NCI-H345 treated with DMSO at 0.1 percent for 48 hours (cell line): ENCODE results near the gene TCF4.

ENCODE experiments used
- DNase-seq: peaks from one replicate; lab custom pipeline; 2025; ENCODE audit not compliant: unreplicated experiment; lab: John Stamatoyannopoulos, UW

Gene TCF4

DNA sequence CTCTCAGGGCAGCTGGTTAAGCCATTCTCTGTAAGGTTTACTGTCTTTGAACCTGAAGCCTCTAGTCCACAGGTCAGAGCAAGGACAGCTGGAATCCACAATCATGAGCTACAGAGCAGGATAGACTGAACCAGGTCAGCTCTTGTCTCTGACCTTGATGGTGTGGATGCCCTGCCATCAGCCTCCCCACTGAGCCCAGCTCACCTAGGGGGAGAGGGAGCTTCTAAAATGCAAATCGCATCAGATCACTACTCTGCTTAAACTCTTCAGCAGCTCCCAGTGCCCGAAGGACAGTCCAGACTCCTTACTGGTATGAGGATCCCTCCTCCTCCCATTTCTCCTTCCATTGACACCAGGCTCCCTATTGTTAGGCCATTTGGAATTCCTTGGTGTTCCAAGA is 373.5 kb downstream of the TCF4 start:
- DNase-seq, result no peak

- no peak for DNase-seq
Measured at GRCh38 chr18:55213586-55213985, 374.4 kb downstream of the TCF4 start.

GRCh38 chr18:55206927-55207326 is 381.1 kb downstream of the TCF4 start:
- no peak for DNase-seq

DNA sequence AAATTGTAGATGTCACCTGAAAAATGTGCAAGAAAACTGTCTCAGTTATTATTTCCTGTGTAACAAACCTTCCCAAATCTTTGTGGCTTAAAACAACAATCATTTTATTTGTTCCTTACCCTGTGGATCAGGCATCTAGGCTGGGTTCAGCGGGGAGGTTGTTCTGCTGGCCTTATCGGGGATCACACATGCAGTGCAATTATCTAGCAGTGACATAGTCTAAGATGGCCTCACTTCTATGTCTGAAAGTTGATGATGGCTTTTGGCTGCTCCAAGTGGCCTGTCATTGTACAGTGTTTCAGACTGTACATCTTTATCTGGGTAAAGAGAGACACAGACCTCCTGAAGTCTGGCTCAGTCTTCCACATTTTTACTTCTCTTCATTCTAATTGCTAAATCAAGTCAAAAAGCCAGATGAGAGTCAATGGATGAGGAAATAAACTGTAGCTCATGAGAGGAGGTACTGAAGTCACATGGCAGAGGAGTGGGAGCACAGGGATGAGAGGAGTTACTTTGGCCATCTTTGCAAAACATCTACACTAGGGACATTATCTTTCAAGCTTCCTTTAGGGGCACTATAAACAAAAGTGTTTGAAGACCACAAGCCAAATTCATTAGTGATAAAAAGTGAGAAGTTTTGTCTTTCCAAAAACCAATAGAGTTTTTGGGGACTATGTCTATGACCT is 385.6 kb downstream of the TCF4 start:
- DNase-seq, result no peak

DNA sequence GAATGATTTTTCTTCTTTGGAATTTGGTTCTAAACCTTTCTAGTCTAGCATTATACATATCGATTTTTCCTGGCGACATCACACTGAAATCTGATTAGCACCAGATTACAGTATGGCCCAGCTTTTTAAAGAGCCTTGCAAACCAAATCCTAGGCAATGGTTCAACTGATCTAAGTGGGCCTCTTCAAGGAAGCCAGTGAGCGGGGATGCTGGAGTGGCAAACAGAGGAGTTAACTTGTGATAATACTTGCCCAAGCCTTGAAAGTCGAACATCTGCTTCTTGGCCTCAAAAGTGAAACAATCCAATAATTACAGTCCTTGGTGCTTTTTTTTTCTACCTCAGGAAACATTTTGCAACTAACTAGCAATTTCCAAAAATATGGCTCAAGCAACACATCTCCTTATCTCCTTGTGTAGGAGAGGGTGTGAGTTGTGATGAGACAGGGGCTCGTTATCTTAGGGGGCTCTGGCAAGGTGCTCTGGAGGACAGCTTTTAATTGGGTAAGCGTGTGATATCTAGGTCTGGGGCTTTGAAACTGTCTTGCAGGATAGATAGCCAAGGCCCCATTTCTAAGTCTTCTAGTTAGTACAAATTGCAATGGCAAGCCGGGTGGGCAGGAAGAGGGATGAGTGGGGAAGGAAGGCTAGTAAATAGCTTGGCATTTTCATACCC is 388.6 kb downstream of the TCF4 start:
- DNase-seq, result no peak

DNA sequence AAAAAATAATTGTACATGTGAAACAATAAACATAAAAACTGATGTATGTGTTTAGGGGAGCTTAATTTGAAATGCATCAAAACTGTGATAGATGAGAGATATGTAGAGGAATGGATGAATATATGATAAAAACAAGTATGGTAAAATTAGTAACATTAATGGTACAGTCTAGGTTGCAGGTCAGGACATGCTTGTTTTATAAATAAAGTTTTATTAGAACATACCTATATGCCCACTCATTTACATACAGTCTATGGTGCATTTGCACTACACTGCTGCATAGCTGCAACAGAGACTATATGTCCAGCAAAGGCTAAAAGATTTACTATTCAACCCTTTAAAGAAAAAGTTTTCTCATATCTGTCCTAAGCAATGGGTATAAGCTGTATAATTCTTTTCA is 392.1 kb downstream of the TCF4 start:
- DNase-seq, result no peak

DNA sequence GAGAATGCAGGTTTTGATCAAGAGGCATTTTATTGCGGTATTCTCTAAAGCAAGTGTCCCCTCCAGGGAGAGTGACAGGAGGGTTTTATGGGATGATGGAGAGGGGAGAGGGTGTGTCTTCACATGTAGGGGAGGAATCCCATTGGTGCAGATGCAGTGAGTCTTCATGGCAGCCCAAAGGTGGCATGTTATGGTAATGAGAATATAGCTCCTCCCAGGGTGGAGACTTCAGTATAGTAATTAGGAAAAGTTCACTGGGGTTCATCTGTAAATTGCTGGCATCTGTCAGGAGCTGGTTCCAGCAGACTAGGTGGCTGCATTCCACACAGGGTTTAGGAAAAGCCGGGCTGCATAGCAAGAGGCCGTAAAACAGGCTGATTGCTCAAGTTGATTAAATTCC is 398.0 kb downstream of the TCF4 start:
- no peak for DNase-seq

GRCh38 chr18:55186588-55186987 is 401.4 kb downstream of the TCF4 start:
- no peak for DNase-seq

DNA sequence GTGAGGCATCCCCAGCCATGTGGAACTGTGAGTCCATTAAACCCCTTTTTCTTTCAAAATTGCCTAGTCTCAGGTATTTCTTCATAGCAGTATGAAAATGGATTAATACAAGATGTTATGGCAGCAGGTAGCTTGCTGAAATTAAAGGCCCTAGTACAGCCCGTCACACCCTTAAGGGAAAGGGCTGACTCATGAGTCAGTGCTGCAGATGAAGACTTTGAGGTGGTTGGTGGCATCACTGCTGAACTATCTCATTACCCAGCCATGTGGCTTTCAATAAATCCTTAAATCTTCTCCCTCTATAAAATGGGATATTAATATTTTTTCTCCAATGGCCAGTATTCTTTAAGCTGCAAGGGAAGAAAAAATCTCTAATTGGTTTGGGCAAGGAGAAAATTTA is 402.6 kb downstream of the TCF4 start:
- DNase-seq, result no peak

DNA sequence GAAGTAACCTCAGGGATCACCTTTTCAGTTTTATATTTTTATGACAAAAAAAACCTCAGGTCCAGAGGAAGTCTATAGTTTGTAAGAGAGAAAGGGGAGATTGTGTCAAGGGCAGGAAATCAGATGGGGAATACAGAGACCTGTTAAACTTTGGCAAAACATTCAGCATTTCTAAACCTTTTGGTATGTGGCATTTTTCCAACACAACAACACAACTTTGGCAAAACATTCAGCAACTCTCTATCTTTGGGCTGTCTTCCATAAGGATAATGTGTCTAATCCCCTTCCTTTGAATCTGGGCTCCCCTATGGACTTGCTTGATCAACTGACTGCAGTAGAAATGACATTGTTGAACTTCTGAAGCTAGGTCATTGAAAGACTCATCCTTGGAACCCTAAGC is 408.2 kb downstream of the TCF4 start:
- no peak for DNase-seq

- no peak for DNase-seq
Measured at GRCh38 chr18:55179425-55179824, 408.6 kb downstream of the TCF4 start.

DNA sequence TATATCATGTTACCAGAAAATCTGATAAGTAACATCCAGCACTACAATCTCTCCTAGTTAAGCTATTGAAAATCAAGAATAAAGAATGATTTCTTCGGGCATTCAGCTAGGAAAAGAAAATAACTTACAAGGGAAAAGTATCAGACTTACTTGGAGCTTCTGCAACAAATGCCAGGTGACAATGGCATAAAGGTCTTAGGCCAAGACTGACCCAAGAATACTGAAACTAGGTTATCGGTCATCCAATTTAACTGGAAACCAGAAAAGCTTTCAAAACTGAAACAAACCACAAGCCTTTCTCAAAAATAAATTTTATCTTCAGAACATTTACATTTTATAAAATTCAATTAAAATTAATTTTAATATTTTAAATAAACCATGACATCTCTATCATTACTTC is 414.7 kb downstream of the TCF4 start:
- DNase-seq, result no peak
